CD4-positive, alpha-beta T cell treated with Interleukin-17A for 1 hour (primary cell): ENCODE results near the gene MAP6.
A peak's percentile ranks its signal among the peaks of the same experiment; 100 is the strongest.
"Not testable (repeated sequence)": the region's sequence is repeated elsewhere in the genome, so short reads cannot be mapped to it uniquely, and the experiment has no call there.

ENCODE experiments used
- DNase-seq: peaks from one replicate; pipeline ENCODE4 v3.0.0-alpha.2; 2020

The MAP6 gene

GRCh38 chr11:75589933-75590332 lies 78.9 kb downstream of the MAP6 start:
- no peak for DNase-seq

- DNase-seq, result no peak
These were observed 79.8 kb downstream of the MAP6 start for GRCh38 chr11:75589051-75589450.

GRCh38 chr11:75588051-75588481 lies 80.8 kb downstream of the MAP6 start:
- DNase-seq, result no peak

GRCh38 chr11:75586395-75586794 lies 82.4 kb downstream of the MAP6 start:
- DNase-seq, result no peak

DNA sequence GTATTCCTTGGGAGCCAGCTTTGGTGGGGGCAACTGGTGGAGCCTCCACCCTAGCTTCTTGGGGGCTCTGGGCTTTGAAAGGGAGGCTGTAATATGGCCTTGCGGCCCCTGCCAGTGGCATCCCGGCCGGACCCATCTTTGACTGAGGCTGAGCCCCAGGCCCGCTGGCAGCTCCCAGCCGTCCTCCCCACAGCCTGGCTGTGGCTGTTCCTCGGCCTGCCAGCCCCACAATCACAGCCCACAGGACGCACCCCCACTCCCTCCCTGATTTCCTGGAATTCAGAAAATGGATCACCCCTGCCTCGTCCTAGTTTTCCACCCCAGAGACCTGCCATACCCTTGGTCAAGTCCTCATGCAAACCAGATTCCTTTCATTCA lies 83.6 kb downstream of the MAP6 start:
- DNase-seq, result no peak

- not testable (repeated sequence) for DNase-seq
These were observed 84.1 kb downstream of the MAP6 start for GRCh38 chr11:75584659-75585292.

DNA sequence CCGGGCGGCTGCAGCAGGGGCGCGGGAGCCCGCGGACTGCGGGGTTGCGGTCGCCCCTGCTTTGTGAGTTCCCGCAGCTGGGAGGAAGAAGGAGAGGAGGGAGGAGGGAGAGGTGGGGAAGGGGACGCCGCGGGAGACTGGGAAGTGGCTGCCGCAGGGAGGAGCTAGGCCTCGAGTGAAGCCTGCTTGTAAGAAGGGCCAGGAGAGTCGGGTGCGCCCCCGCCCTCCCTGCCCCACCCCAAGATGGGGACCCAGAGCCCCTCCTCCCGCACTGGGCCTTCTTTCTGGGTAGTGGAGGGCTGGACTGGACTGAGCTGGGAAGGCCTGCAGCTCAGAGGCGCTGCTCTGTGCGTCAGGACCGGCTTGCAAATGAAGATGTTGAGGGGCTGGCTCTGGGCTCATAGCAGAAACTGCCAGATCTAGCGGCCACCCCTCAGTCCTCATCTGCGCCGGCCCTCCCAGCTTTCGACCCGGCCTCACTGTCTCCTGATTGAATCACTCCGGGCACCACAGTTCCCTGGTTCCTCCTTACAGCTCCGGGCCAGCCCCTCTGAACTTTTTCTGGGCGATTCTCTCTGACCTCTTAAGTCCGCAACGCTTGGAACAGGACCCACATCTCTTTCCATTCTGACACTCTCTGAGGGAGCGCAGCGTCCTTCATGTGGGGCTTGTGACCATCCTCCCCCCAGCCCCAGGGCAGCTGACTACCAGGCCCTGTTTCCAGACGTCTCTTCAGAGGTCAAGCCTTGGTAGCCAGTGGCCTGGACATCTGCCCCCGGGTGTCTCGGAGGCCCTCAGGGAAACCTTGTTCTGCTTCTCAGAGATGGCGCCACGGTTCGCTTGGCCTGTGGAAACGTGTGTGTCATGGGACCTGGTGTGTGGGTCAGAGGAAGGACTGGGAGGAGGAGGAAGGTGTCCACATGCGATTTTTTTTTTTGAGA lies 84.8 kb downstream of the MAP6 start:
- DNase-seq, result no peak

DNA sequence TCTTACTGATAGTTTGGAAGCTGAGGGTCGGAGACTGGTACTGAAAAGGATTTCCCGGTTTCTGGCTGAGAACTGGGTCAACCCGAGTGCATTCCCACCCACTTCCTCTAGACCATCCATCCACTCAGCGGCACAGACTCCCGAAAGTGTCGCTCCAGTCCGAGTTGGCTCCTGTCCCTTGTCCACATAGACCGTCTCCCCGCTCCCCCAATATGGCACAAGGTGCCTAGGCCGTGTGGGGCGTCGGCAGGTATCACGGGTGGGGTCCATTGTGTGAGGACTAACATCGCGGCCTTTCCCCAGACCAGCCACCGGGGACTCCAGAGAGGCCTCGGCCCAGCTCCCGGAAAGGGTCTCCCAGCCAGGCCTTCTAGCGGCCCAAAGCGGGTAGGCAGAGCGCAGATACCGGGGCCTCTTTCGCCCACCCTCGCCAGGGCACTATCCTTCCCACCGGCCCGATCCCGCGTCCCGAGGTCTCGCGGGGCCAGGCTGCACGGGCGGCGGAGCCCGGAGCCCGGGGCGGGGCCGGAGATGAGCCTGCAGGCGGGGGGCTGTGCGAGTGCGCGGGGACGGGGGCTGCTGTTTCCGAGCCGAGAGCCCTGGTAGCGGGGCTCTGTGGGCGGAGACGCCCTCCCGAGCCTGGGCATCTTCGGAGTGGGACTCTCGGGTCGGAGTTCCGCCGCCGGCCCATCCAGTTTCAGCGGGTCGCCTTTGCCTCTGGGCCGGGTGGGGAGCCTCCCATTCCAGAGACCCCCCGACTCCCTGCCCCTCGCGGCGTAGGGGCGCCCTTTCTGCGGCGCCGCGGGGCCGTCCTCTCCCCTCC lies 85.7 kb downstream of the MAP6 start:
- DNase-seq, result peak; percentile 33

GRCh38 chr11:75582506-75582894 lies 86.3 kb downstream of the MAP6 start:
- DNase-seq, result no peak

- no peak for DNase-seq
These were observed 89.0 kb downstream of the MAP6 start for GRCh38 chr11:75579841-75580240.

GRCh38 chr11:75578977-75579376 lies 89.9 kb downstream of the MAP6 start:
- DNase-seq, result no peak

GRCh38 chr11:75577207-75577606 lies 91.6 kb downstream of the MAP6 start:
- peak; percentile 56 for DNase-seq

- DNase-seq, result peak; percentile 28
These were observed 92.3 kb downstream of the MAP6 start for GRCh38 chr11:75576499-75576918.

DNA sequence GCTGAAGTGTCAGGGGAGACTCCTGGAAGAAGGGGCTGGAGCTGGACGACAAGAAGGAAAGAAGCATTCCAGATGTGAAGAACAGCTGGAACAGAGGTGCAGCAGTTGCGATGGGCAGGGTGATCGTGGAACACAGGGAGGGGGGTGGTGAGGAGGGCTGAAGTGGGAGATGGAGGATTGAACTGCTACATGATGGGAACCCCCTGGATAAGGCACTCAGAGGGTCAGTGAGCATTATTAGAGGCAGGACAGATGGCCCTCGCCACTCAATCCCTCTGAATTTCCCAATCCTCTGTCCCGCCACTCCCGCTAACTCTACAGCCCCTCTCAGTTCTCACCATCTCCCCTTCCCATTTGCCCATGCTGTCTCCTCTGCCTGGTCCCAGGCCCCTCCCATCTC lies 92.8 kb downstream of the MAP6 start:
- no peak for DNase-seq

DNA sequence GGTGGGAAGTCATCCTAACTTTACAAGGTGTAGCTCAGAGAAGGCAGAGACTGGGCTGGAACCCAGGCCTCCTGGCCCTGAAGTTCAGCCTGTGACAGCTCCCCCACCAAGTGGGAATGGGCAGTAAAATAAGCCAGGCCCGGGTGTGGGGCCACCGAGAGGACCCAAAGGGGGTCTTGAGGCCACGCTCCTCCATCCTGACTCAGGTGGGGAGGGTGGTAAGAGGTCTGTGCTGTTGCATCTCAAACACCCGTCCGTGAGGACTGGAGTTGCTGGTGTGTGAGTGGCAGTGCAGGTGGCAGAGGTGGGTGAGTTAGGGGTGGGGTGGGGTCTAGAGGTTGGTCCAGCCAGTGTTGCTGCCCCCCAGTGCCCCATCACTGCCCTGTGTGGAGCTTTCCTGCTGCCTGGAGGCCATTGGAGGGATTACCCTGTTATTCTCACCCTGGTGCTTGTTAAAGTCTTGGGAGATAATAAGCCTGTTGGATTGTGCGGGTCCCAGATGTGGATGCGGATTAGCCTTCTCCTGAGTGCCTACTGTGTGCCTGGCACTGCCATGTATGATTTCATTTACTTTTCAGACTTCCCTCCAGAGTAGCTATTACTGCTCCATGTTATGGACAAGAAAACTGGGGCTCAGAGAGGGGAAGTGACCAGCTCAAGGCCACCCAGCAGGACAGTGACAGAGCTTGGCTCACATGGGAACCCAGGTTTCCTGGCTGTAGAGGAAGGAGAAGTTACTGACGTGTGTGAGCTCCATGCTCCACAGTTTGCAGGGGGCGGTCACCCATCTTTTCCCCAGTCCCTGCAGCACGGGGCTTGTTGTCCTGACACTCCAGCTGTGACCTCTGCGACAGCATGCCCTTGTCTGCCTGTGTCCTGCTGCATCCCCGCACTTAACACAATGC lies 93.9 kb downstream of the MAP6 start:
- no peak for DNase-seq

GRCh38 chr11:75572744-75573143 lies 96.1 kb downstream of the MAP6 start:
- no peak for DNase-seq

GRCh38 chr11:75571625-75572024 lies 97.2 kb downstream of the MAP6 start:
- no peak for DNase-seq

GRCh38 chr11:75570559-75571139 lies 98.2 kb downstream of the MAP6 start:
- no peak for DNase-seq

DNA sequence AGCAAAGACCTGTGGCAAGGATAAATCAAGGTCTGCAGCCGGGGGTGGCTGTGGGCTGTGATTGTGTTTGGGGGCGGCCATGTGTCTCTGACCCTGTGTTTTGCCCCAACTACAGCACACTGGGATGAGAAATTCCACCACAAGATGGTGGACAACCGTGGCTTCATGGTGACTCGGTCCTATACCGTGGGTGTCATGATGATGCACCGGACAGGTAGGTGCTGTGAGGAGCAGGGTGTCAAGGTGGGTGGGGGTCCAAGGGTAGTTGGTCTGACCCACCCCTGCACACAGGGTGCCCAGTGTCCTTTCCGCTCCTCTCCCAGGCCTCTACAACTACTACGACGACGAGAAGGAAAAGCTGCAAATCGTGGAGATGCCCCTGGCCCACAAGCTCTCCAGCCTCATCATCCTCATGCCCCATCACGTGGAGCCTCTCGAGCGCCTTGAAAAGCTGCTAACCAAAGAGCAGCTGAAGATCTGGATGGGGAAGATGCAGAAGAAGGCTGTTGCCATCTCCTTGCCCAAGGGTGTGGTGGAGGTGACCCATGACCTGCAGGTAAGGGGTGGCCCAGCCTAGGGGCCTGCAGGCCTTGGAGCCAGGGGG lies 100.1 kb downstream of the MAP6 start:
- DNase-seq, result no peak

DNA sequence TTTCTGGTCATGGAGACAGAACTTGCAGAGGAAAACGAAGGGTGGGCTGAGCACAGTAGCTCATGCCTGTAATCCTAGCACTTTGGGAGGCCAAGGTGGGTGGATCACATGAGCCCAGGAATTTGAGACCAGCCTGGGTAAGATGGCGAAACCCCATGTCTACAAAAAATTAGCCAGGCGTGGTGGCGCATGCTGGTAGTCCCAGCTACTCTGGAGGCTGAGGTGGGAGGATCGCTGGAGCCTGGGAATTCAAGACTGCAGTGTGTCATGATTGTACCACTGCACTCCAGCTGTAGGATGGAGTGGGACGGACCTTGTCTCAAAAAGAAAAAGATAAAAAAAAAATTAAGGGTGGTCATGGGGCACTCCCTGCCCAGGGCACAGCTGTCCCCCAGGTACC lies 100.9 kb downstream of the MAP6 start:
- DNase-seq, result no peak

DNA sequence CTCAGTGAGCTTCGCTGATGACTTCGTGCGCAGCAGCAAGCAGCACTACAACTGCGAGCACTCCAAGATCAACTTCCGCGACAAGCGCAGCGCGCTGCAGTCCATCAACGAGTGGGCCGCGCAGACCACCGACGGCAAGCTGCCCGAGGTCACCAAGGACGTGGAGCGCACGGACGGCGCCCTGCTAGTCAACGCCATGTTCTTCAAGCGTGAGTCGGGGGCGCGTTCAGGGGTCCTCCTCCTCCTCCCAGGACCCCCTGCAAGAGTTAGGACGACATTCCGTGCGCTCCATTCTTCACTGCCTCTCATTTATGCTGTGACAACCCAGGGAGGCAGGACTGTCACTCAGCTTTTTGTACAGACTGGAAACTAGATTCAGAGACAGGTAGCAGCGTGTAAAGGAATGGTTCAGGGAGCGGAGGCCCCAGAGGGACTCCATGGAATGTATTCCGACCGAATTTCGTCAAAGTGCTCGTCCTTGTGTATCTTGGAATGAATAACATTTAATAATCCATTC lies 102.0 kb downstream of the MAP6 start:
- DNase-seq, result no peak
